Hepatic stellate cell (primary cell): Measurements from ENCODE around the gene GLI1.
A peak's percentile ranks its signal among the peaks of the same experiment; 100 is the strongest.
"Not testable (repeated sequence)": the region's sequence is repeated elsewhere in the genome, so short reads cannot be mapped to it uniquely, and the experiment has no call there.

ENCODE experiments used
- DNase-seq: peaks from one replicate; pipeline ENCODE4 v3.0.0; 2011; ENCODE audit warnings: low spot score

The GLI1 gene

DNA sequence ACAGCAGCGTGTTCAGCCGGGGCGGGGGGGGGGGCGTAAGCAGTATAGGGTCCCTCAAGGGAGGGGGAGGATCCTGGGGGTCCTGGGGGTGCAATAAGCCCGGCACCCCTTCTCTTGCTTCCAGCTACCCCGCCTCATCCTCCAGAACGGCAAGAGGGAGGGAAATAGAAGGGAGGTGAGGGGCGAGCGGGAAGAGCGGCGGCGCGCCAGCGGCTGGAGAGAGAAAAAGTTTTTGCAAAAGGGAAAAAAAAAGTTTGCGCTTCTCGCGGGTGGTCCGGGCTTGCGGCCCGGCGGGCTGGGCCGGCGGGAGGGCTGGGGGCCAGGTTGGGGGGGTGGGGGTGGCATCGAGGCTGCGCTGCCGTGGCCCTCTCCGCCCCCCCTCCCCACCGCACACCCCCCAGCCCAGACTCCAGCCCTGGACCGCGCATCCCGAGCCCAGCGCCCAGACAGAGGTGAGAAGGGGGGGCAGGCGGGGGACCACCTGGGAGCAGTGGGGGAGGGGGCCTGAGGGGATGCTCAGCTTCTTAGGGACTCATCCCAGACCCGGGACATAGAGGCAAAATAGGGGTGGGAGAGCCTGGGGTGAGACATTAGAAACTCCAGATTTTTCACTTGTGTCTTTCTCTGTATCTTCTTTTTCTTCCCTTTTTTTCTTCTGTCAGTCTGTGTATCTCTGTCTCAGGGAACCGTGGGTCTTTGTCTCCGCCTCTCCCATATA, at the start of gene GLI1:
TSS of gene GLI1 (plus strand) at position 36 of the 718 bp plus-strand sequence. CDS start 3,907 bp downstream, outside the sequence.
- DNase-seq = peak; percentile 78

DNA sequence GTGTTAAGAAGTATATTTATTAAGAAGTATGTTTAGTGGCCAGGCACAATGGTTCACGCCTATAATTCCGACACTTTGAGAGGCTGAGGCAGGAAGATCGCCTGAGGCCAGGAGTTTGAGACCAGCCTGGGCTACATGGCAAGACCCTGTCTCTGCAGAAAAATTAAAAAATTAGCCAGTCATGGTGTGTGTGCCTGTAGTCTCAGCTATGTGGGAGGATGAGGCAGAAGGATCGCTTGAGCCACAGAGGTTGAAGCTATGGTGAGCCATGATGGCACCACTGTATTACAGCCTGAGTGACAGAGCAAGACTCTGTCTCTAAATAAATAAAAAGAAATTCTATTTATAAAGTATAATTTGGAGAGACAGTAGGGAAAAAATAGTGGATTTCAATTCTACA, 49.1 kb upstream of the GLI1 start:
- DNase-seq = no peak

DNA sequence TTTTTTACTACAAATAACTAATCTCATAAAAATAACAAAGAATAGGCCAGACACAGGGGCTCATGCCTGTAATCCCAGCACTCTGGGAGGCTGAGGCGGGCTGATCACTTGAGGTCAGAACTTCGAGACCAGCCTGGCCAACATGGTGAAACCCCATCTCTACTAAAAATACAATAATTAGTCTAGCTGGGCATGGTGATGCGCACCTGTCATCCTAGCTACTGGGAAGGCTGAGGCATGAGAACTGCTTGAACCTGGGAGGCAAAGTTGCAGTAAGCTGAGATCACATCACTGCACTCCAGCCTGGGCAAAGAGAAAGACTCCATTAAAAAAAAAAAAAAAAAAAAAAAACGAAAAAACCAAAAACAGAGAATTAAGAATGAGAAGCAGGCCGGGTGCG, 45.4 kb upstream of the GLI1 start:
- DNase-seq = not testable (repeated sequence)

DNA sequence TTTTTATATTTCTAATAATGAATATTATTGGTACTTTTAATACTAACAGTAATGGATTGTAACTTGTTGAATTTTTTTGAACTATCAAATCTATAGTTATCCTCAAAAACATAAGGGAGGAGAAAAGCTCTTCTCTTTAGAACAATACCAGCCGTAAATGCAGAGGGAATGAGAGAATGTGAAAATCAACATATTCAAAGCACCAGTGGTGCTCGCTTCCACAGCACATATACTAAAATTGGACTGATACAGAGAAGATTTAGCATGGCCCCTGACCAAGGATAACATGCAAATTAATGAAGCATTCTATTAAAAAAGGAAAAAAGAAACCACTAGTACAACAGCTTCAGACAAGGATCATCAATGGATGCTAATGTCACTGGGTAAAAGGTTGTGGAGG, 44.5 kb upstream of the GLI1 start:
- DNase-seq = no peak

DNA sequence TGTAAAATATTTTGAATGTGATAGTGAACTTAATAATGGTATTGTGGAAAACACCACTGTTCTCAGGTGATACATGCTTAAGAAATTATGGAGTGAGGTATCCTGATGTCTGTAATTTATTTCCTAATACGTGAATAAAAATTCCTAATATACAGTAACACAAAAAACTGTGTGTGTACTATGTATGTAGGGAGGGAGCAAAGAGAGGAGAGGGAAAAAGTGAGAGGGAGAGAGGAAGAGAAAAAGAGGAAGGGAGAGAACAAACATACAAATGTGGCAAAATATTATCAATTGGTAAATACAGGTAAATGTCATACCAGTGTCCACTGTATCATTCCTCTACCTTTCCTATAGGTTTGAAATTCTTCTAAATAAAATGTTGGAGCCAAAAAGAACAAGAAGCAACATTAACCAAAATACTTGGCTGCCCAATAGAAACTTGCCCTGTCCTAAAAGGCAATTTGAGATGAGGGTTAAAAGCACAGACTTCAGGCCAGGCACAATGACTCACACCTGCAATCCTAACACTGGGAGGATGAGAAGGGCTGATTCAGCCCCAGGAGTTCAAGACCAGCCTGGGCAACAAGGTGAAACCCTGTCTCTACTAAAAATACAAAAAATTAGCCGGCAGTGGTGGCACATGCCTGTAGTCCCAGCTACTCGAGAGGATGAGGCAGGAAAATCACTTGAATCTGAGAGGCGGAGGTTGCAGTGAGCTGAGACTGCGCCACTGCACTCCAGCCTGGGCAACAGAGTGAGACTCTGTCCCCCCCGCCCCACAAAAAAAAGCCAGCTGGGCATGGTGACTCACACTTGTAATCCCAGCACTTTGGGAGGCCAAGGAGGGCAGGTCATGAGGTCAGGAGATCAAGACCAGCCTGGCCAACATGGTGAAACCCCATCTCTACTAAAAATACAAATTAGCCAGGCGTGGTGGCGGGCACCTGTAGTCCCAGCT, 43.3 kb upstream of the GLI1 start:
- DNase-seq = no peak

DNA sequence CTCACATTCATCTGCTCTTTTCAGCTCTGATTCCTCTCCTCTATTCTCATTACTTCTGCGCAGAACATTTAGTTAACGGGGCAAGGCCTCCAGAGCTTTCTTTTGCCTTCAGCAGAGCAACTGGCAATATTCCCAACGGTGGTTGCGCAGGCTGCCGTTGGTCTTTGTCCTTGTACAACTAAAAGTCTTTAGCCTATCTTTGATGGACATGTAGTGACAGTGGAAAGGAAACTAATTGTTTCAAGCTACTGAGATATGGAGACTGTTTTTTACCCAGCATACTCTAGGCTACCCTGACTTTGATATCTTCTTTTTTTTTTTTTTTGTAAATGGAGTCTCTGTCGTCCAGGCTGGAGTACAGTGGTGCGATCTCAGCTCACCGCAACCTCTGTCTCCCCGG, 41.3 kb upstream of the GLI1 start:
- DNase-seq = no peak

DNA sequence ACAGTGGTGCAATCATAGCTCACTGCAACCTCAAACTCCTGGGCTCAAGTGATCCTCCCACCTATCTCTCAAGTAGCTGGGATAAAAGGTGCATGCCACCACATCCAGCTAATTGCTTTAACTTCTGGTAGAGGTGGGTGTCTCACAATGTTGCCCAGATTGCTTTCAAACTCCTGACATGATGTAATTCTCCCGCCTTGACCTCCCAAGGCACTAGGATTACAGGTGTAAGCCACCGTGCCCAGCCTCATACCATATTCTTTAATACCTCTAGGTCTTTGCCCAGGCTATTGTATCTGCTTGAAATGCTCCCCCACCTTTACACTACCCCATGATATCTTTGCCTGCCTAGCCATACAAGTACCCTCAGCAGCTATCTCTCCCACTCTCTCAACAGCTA, 40.1 kb upstream of the GLI1 start:
- DNase-seq = no peak

DNA sequence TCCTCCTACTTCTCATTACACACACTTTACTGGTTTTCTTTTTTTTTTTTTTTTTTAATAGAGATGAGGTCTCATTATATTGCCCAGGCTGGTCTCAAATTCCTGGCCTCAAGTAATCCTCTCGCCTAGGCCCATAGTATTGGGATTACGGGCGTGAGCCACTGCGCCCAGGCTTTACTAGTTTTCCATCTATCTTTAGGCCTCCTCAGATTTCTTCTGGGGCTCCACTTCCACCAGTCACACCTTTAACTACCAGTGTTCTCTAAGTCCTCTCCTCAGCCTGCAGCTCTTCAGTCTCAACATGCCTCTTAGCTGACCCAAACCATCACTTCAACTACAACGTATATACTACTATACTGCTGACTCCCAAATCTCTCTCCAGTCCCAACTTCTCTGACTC, 39.1 kb upstream of the GLI1 start:
- DNase-seq = no peak

DNA sequence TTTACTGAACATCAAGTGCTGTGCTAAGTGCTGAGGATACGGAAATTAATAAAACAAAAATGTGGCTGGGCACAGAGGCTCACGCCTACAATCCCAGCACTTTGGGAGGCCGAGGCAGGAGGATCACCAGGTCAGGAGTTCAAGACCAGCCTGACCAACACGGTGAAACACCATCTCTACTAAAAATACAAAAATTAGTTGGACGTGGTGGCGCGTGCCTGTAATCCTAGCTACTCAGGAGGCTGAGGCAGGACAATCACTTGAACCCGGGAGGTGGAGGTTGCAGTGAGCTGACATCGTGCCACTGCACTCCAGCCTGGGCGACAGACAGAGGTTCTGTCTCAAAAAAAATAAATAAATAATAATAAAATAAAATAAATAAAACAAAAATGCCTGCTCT, 32.6 kb upstream of the GLI1 start:
- DNase-seq = not testable (repeated sequence)

DNA sequence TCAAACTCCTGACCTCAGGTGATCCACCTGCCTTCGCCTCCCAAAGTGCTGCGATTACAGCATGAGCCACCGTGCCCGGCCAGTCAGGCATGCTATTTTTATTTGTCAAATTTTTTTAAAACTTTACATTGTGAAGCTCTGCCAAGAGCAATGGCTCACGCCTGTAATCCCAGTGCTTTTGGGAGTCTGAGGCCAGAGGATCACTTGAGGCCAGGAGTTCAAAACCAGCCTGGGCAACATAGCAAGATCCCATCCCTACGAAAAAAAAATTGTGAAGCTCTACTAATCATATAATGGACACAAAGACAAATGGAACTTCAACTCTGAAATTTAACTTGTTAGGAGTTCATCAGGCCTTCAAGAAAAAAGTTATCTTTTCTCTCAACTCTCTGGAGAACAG, 30.6 kb upstream of the GLI1 start:
- no peak for DNase-seq

DNA sequence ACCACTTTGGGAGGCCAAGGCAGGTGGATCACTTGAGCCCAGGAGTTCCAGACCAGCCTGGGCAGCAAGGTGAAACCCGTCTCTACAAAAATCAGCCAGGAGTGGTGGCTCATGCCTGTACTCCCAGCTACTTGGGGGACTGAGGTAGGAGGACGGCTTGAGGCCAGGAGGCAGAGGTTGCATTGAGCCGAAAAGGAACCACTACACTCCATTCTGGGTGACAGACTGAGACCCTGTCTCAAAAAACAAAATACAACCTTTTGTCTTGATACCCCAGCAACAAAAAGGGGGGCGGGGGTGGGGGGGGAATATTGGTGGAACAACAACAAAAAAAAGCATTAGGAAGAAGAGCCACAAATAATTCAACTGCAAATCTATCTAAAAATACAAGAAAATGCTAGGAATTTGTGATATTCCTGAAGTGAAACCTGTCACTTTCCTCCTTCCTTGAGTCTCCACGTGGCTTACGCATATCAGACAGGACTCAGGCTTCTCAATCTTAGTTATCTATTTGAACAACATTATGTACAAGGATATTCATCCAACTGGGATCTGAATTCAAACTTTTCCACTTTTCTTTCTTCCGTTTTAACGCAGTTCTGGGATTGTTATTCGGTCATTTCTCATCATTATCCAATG, 30.0 kb upstream of the GLI1 start:
- peak; percentile 31 for DNase-seq

DNA sequence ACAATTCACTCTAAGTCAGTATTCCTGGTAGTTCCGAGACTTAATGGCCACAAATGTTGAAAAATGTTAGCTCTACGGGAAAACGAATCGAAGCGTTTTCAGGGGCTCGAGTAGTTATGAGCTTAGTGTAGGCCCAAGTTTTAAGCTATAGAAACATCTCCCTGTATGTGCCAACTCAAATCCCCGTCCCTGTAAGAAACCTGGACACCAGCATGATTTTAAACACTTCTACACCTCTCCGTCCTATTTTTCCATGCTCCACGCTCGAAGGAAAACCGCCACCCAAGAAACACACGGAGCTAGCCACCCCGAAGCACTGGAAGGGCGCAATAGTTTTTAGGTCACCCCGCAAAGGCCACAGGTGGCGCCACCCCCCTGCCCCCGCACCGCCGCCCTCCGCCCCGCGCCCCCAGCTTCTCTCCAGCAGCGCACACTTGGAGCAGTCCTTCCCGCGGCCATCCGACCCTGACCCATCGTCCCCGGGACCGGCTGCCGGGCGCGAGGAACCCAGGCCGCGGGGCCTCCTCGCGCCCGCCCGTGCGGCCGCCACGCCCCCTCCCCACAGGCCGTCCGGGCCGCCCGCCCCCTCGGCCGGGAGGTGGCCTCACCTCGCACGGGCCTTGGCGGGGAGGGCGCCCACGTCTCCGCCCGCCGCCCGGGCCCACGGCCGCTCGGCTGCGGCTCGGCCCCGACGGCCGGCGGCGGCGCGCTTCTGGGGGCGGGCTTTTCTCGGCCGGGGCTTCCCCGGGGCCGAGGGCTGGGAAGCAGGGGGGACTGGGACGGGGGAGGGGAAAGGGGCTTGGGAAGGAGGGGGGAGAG, 29.3 kb upstream of the GLI1 start:
- peak; percentile 31 for DNase-seq

DNA sequence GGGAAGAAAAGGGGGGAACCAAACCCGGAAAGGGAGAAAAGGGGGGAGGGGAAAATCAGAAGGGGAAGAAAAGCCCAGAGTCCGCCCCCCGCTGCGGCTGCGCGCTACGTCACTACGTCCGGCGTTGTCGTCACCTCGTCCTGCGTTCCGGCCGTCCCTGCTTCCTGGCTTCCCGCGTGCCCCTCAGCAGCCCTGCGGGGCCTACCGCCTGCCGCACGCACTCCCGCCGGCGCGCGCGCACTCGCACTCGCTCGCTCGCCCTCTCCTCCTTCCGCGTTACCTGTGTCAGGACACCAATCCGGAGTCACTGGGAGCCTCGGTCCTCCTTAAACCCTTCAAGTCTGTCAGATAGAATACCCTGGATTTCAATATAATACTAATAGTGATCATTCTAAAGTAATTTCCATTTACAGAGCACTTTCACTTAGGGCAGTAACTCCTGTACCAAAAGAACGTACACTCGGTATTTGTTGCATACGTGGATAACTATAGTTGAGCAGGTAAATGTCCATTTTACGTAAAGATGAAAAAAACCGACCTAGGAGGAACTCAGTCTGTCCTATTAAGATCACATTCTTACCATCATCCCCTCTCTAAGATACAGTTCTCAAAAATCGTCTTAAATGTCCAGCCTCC, 28.5 kb upstream of the GLI1 start, which contains the start of gene R3HDM2:
TSS of gene R3HDM2 (minus strand) at position 113 of the 636 bp plus-strand sequence. CDS start 120,615 bp downstream, outside the sequence.
- peak; percentile 96 for DNase-seq

DNA sequence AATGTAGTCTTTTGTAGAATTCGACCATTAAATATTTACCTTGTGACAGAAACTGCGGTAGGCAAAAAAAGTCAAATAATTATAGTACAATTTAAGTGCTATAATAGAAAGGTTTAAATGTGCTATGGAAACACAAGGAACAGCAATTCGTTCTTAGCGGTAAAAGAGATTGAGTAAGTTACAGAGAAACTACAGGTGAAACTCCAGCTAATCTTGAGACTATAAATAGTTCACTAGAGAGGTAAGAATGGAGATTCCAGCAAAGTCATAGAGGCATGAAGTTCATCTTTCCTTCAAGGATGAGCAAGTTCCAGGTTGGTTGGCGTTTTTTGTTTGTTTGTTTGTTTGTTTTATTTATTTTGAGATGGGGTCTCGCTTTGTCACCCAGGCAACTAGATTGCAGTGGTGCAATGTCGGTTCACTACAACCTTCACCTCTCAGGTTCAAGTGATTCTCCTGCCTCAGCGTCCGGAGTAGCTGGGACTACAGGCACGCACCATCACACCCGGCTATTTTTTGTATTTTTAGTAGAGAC, 27.9 kb upstream of the GLI1 start:
- DNase-seq = no peak

DNA sequence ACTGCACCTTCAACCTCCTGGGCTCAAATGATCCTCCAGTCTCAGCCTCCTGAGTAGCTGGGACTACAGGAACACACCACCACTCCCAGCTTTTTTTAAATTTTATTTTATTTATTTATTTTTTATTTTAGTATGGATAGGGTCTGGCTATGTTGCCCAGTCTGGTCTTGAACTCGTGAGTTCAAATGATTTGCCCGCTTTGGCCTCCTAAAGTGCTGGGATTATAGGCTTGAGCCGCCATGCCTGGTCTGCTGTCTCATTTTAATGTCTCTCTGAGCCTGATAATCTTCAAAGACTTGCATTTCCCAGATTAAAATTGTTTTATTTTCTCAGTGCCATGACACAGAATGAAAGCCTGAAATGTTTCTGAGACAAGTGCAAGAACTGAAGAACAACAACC, 26.2 kb upstream of the GLI1 start:
- no peak for DNase-seq

DNA sequence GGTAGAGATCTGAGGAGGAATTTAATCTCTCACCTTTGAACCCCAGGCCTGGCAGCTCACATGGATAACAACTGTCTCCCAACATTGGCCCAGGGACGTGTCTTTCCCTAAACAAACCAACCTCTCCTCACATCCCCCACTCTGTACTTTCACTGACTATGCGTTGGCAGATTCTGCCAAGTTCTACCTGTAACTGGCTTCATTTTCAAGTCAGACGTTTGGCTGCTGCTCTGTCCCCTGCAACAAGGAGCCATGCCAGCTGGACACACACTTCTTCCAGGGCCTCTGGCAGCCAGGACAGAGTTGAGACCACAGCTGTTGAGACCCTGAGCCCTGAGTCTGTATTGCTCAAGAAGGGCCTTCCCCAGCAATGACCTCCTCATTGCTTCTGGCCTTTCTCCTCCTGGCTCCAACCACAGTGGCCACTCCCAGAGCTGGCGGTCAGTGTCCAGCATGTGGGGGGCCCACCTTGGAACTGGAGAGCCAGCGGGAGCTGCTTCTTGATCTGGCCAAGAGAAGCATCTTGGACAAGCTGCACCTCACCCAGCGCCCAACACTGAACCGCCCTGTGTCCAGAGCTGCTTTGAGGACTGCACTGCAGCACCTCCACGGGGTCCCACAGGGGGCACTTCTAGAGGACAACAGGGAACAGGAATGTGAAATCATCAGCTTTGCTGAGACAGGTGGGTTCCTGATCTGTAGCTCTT, 24.9 kb upstream of the GLI1 start, which contains the start of gene INHBC:
TSS of gene INHBC (plus strand) at position 268 of the 707 bp plus-strand sequence. CDS start at position 371, 103 bp downstream.
- no peak for DNase-seq

DNA sequence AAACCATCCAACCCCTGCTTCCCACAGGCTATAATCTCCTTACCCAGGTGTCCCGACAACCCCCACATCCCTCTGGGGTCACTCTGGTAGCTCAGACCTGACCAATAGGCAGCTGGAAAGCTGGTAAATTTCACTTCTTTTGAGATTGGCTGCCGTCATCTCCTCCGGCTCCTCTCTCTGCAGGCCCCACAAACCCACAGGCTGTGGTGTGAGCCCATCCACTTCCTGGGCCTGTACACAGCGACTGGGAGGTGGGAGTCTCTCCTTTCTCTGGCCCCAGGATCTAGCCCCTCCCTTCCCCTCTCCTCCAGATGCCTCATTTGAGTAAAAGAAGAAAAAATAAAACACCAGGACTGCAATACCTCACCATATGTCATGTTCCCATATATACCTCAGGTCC, 24.3 kb upstream of the GLI1 start:
- DNase-seq = no peak

DNA sequence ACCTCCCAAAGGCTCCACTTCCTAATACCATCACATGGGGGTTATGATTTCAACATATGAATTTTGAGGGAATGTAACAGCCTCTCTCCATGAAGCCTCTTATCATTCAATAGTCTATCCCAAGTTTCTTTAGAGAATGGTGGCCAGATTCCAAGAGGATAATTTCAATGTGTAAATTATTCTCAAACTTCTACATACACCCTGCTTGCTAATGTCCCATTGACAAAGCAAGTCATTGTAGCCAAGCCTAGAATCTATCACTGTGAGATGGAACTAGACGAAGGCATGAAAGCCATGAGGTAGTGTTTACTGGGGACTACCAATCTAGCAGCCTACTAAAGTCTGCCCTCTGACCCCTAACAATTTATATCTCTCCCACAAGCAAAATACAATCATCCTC, 21.2 kb upstream of the GLI1 start:
- no peak for DNase-seq

DNA sequence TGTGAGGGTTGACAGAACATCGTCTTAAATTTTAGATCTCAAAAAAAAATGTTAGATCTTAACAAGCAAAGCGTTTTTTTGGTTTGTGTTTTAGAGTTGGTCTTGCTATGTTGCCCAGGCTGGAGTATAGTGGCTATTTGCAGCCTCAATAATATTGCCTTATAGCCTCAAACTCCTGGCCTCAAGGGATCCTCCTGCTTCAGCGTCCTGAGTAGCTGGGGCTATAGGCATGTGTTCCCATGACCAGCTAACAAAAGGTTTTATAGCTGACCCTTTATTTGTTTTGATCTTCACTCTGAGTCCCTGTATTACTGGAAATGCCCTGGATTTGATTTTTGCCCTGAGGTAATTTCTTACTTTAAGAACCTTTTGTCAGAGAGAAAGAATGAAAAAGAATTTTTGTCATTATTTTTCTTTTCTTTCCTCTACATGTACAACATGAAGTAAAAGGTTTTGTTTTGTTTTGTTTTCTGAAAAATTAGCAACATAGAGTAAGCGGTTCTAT, 19.8 kb upstream of the GLI1 start:
- DNase-seq = no peak

DNA sequence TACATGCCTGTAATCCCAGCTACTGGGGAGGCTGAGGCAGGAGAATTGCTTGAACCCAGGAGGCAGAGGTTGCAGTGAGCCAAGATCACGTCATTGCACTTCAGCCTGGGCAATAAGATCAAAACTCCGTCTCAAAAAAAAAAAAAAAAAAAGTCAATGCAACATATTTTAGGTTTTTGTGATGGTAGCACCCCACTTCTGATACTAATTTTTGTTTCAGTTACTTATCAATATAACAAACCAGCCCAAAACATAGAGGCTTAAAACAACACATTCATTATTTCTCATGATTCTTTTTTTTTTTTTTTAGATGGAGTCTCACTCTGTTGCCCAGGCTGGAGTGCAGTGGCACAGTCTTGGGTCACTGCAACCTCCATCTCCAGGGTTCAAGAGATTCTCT, 18.2 kb upstream of the GLI1 start:
- DNase-seq = not testable (repeated sequence)
